A549 treated with Hydrocortisone at 1 μM for 4 hours (cell line): ENCODE results near the gene COX6B2. TPM values are rescaled to one million over a fixed set of nuclear protein-coding genes. Genes with fewer than 3 reads are reported as not detected.

Experiments
- total RNA-seq: library from RNA; stranded (reverse); fragments of 200-300 nt; extraction: Qiagen RNA extraction; gene quantifications from 5 replicates; pipeline ENCODE4 v1.2.3, GENCODE V29; 2022

COX6B2 gene
- 0.56 to 0.99 TPM (median 0.66 TPM) in 5 replicates for total RNA-seq

GRCh38 chr19:55354698-55355212 is at the start of gene COX6B2:
Gene COX6B2, minus strand, starts transcription at chr19:55354719. Its CDS starts 198 bp downstream, at chr19:55354521.

GRCh38 chr19:55385724-55386492 is 31.4 kb upstream of the COX6B2 start, which contains the start of gene RPL28:
Gene RPL28, plus strand, starts transcription at chr19:55385932. Its CDS starts 426 bp downstream, at chr19:55386358.

DNA sequence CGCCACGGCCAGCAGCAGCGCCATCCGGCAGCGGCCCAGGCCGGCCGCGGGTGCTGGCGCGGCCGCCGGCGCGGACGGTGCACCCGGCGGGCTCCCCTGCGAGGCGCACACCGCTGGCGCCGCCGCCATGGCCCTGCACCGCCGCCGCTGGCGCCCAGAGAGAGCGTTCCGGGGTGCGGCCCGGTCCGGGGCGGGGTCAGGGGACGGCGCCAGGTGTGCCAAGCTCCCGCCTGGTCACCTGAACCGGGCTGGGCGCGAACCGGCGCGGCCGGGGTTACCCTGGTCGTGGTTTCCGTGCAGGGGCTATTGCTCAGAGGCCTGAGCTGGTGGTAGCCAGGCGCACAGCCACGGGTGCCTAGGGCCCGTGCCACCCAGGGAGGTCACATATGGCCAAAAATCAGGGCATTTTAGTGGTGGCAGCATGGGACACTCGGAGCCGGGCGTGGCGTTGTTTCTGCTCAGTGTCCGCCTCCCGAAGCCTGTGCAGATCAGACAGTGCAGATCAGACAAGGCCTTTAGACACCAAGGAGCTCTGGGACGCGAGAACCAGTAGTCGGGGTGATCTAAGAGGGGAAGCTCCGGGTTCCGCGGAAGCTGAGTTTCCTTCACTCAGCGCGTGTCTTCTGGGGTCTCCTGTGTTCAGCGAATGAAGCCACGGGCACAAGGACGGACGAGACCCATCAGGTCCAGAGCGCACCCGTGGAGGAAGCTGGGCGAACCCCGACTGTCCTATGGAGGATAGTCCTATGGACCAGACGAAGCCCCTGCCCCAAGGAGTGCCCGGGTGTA is 29.8 kb upstream of the COX6B2 start, which contains the start of gene TMEM238:
TSS of gene TMEM238 (minus strand) at position 162 of the 789 bp plus-strand sequence. CDS start at position 129, 33 bp downstream.

DNA sequence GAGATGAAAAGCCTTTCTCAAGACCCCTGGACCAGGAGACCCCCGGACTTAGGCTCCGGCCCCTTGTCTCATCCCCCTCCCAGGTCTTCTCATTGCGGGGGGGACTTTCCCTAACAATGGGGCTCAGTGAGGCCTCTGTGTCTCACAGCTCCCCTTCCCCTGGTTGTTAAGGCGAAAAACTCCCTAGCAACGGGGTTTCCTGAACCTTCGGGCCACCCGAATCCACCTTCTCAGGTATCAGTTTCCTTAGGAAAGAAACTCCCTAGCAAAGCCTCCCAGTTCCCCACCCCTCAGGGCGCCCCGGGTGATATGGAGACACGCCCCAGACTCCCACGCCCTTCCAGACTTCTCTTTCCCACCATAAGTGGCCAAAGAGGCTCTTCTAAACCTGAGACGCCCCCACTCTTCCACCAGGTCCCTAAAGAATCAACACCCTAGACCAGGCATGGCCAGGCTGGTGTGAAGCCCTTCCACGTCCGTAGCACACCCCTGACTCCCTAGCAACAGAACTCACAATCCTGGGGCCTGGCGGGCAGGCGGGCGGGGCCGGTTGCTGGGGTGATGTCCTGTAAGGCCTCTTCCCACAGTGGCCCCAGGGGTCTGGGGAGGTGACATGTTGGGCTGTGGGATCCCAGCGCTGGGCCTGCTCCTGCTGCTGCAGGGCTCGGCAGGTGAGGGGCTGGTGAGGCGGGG is 21.9 kb upstream of the COX6B2 start, which contains the start of gene TMEM190:
TSS of gene TMEM190 (plus strand) at position 586 of the 693 bp plus-strand sequence. CDS start at position 614, 28 bp downstream.

GRCh38 chr19:55370305-55370988 is 15.9 kb upstream of the COX6B2 start, which contains the start of gene IL11:
Gene IL11, minus strand, starts transcription at chr19:55370463. Its CDS starts 153 bp downstream, at chr19:55370310.

GRCh38 chr19:55362990-55363716 is 8.6 kb upstream of the COX6B2 start, which contains the start of gene GARIN5B:
Gene GARIN5B, minus strand, starts transcription at chr19:55363260. Its CDS starts 194 bp downstream, at chr19:55363066.

GRCh38 chr19:55339105-55339888 is 15.2 kb downstream of the COX6B2 start, which contains the start of gene KMT5C:
Gene KMT5C, plus strand, starts transcription at chr19:55339876. Its CDS starts 2,061 bp downstream, at chr19:55341937.

DNA sequence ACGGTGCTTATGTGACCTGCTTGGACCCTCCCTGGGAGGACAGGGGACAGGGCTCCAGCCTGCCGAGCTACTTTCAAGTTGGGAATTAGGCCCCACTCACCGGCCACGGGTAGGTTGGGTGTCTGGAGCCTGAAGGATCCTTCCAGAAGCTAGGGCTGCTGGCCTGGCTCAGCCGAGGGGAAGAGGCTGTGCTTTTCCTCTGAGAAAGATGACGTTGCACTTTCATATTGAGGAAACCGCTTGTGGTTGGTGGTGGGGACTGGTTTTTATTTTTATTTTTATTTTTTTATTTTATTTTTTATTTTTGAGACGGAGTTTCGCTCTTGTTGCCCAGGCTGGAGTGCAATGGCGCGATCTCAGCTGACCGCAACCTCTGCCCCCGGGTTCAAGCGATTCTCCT is 29.3 kb downstream of the COX6B2 start, which contains the start of gene TMEM150B:
TSS of gene TMEM150B (minus strand) at position 170 of the 400 bp plus-strand sequence. CDS start 4,305 bp downstream, outside the sequence.

Other genes starting within 250 kb of the COX6B2 start
- 65.1 to 85.5 TPM (median 79.5 TPM) in 5 replicates for gene PPP1R12C, start 237.1 kb downstream of the COX6B2 start, total RNA-seq
- gene TNNT1, start 205.5 kb downstream of the COX6B2 start, total RNA-seq, result 108 to 144 TPM (median 132 TPM) in 5 replicates
- gene TNNI3, start 197.0 kb downstream of the COX6B2 start, total RNA-seq, result 4.8 to 7.9 TPM (median 7.6 TPM) in 5 replicates
- 5.2 to 6.4 TPM (median 5.6 TPM) in 5 replicates for gene DNAAF3, start 188.1 kb downstream of the COX6B2 start, total RNA-seq
- 3.0 to 4.8 TPM (median 4.3 TPM) in 5 replicates for gene SYT5, start 174.4 kb downstream of the COX6B2 start, total RNA-seq
- 3.1 to 5.8 TPM (median 4.0 TPM) in 5 replicates for gene PTPRH, start 145.2 kb downstream of the COX6B2 start, total RNA-seq
- 2.7 to 4.2 TPM (median 3.9 TPM) in 5 replicates for gene TMEM86B, start 126.0 kb downstream of the COX6B2 start, total RNA-seq
- gene PPP6R1, start 95.7 kb downstream of the COX6B2 start, total RNA-seq, result 93.5 to 110 TPM (median 107 TPM) in 5 replicates
- gene HSPBP1, start 74.6 kb downstream of the COX6B2 start, total RNA-seq, result 118 to 141 TPM (median 133 TPM) in 5 replicates
- gene BRSK1, start 70.7 kb downstream of the COX6B2 start, total RNA-seq, result 2.4 to 3.6 TPM (median 3.1 TPM) in 5 replicates
- 0.20 TPM in 1 of 5 replicates, not detected in the others for gene TMEM150B, start 29.4 kb downstream of the COX6B2 start, total RNA-seq
- 4.5 to 6.4 TPM (median 5.2 TPM) in 5 replicates for gene KMT5C, start 14.8 kb downstream of the COX6B2 start, total RNA-seq
- 0.06 to 0.20 TPM (median 0.10 TPM) in 5 replicates for gene GARIN5B, start 8.5 kb upstream of the COX6B2 start, total RNA-seq
- gene IL11, start 15.7 kb upstream of the COX6B2 start, total RNA-seq, result 11.8 to 15.1 TPM (median 12.3 TPM) in 5 replicates
- gene TMEM190, start 22.1 kb upstream of the COX6B2 start, total RNA-seq, result 1.1 to 2.0 TPM (median 1.4 TPM) in 5 replicates
- gene TMEM238, start 29.6 kb upstream of the COX6B2 start, total RNA-seq, result 1.4 to 10.5 TPM (median 8.0 TPM) in 5 replicates
- gene RPL28, start 31.2 kb upstream of the COX6B2 start, total RNA-seq, result 2,211 to 2,788 TPM (median 2,598 TPM) in 5 replicates
- 244 to 439 TPM (median 386 TPM) in 5 replicates for gene UBE2S, start 53.1 kb upstream of the COX6B2 start, total RNA-seq
- gene SHISA7, start 88.6 kb upstream of the COX6B2 start, total RNA-seq, result not detected in 5 replicates
- 50.1 to 63.3 TPM (median 58.1 TPM) in 5 replicates for gene ISOC2, start 106.9 kb upstream of the COX6B2 start, total RNA-seq
- gene C19orf85, start 110.0 kb upstream of the COX6B2 start, total RNA-seq, result not detected in 5 replicates
- gene ZNF628, start 121.9 kb upstream of the COX6B2 start, total RNA-seq, result 5.2 to 9.1 TPM (median 6.3 TPM) in 5 replicates
- 31.4 to 58.8 TPM (median 53.6 TPM) in 5 replicates for gene NAT14, start 130.5 kb upstream of the COX6B2 start, total RNA-seq
- gene SSC5D, start 133.7 kb upstream of the COX6B2 start, total RNA-seq, result 0.34 to 1.2 TPM (median 0.77 TPM) in 5 replicates
- gene SBK2, start 182.4 kb upstream of the COX6B2 start, total RNA-seq, result 1.6 to 2.3 TPM (median 2.1 TPM) in 5 replicates
- gene SBK3, start 190.8 kb upstream of the COX6B2 start, total RNA-seq, result 1.5 to 2.4 TPM (median 1.7 TPM) in 5 replicates
- 19.9 to 35.0 TPM (median 29.6 TPM) in 5 replicates for gene ZNF579, start 226.1 kb upstream of the COX6B2 start, total RNA-seq
- gene FIZ1, start 244.8 kb upstream of the COX6B2 start, total RNA-seq, result 18.6 to 24.5 TPM (median 24.2 TPM) in 5 replicates
- gene ZNF524, start 245.6 kb upstream of the COX6B2 start, total RNA-seq, result 11.2 to 18.9 TPM (median 16.4 TPM) in 5 replicates